HepG2 (cell line): ENCODE data around the gene PKMYT1. TPM values are rescaled to one million over a fixed set of nuclear protein-coding genes. Genes with fewer than 3 reads are reported as not detected.

ENCODE experiments used
- ATAC-seq: fragments of 200-7000 bp; cut with Tn5 transposase; 3 replicates; pipeline ENCODE4 v1.9.1; 2020; ENCODE audit warnings: mild to moderate bottlenecking, moderate library complexity
- BruUV-seq: library from RNA; stranded (reverse); fragments of 400-500 nt; replicated peaks from 2 replicates; lab custom pipeline; 2021; lab: Mats Ljungman, UMichigan
- CTCF ChIA-PET: fragments of 300-600 bp; formaldehyde crosslinking; extraction: SDS; loops from one replicate; lab custom pipeline; 2021; ENCODE audit warnings: low total read pairs, inconsistent platforms, low intra/inter-chr PET ratio; lab: Yijun Ruan, JAX
- POLR2A ChIA-PET: fragments of 350-600 bp; sonication (Branson Sonifier 250); formaldehyde crosslinking; loops from one replicate; lab custom pipeline; 2020; ENCODE audit warnings: antibody characterized with exemption, inconsistent platforms; lab: Yijun Ruan, JAX
- DNase-seq: peaks from one replicate; pipeline ENCODE4 v3.0.0-alpha.2; 2015; ENCODE audit warnings: low spot score
- FAIRE-seq: peaks from 3 replicates; lab custom pipeline; 2011; peaks lifted over from hg19 to GRCh38; lab: Jason Lieb, UNC
- H2AFZ ChIP-seq: one replicate; pipeline ENCODE4 v1.6.1; 2011; ENCODE audit warnings: low read length, inconsistent platforms
- H3K27ac ChIP-seq: fragments of 300-600 bp; 3 replicates; pipeline ENCODE4 v1.8.0; 2011; ENCODE audit warnings: mixed run types, mild to moderate bottlenecking, mixed read lengths, low read length, inconsistent platforms; ENCODE audit not compliant: insufficient read depth; ENCODE audit errors: extremely low read length
- H3K27me3 ChIP-seq, 2 experiments: fragments of 200-600 bp in 1 of 2; 2 replicates in 1 of 2; 3 replicates in 1 of 2; pipeline versions ENCODE4 v1.6.0 to v1.8.0; 2011; ENCODE audit warnings: low read length in 2 of 2, mild to moderate bottlenecking in 2 of 2, moderate library complexity in 2 of 2, inconsistent platforms in 1 of 2; ENCODE audit not compliant: insufficient read depth in 2 of 2, control insufficient read depth in 1 of 2
- H3K36me3 ChIP-seq, 2 experiments: fragments of 200-600 bp in 1 of 2; replicated peaks in 1 of 2; 2 replicates in 1 of 2; 3 replicates in 1 of 2; pipeline versions ENCODE4 v1.5.1 to v1.8.0; 2011; ENCODE audit warnings: low read length in 2 of 2, inconsistent platforms in 1 of 2; ENCODE audit not compliant: insufficient read depth in 2 of 2, control insufficient read depth in 1 of 2
- H3K4me1 ChIP-seq: 2 replicates; pipeline ENCODE4 v1.5.1; 2012; ENCODE audit warnings: low read length, inconsistent platforms; ENCODE audit not compliant: insufficient read depth
- H3K4me2 ChIP-seq: 2 replicates; pipeline ENCODE4 v1.6.0; 2011; ENCODE audit warnings: low read depth, low read length, inconsistent platforms
- H3K4me3 ChIP-seq, 3 experiments: fragments of 200-600 bp in 1 of 3; sonication (generic), shearing (Covaris generic) in 1 of 3; replicated peaks in 1 of 3; 2 replicates each; pipeline ENCODE4 v1.5.1; 2011 to 2016; ENCODE audit warnings: low read length in 3 of 3, inconsistent platforms in 2 of 3, low read depth in 2 of 3, mild to moderate bottlenecking in 2 of 3, control low read depth in 1 of 3, mixed read lengths in 1 of 3; ENCODE audit not compliant: insufficient read depth in 1 of 3
- H3K79me2 ChIP-seq: one replicate; pipeline ENCODE4 v1.6.1; 2011; ENCODE audit warnings: low read length, inconsistent platforms; ENCODE audit not compliant: insufficient read depth
- H3K9ac ChIP-seq: 2 replicates; pipeline ENCODE4 v1.6.0; 2011; ENCODE audit warnings: mild to moderate bottlenecking, low read depth, low read length, inconsistent platforms; ENCODE audit not compliant: insufficient read depth
- H3K9me3 ChIP-seq: 2 replicates; pipeline ENCODE4 v1.5.1; 2012; ENCODE audit warnings: mild to moderate bottlenecking, low read length
- H4K20me1 ChIP-seq: 2 replicates; pipeline ENCODE4 v1.6.0; 2011; ENCODE audit warnings: inconsistent platforms, mild to moderate bottlenecking, low read length, moderate library complexity; ENCODE audit not compliant: insufficient read depth
- CBX2 ChIP-seq, 2 experiments: fragments of 200-600 bp in 1 of 2; sonication (generic); formaldehyde crosslinking in 1 of 2; IDR thresholded peaks; 2 replicates each; pipeline versions ENCODE4 v1.7.0 to v1.8.1; 2018 to 2022; ENCODE audit warnings: low read depth in 2 of 2, low read length in 1 of 2, mild to moderate bottlenecking in 1 of 2, missing genetic modification reagents in 1 of 2
- DNMT1 ChIP-seq: sonication (generic); formaldehyde crosslinking; IDR thresholded peaks from 2 replicates; pipeline ENCODE4 v1.5.1; 2020; ENCODE audit warnings: mild to moderate bottlenecking, missing genetic modification reagents
- HHEX ChIP-seq: IDR thresholded peaks from 2 replicates; pipeline ENCODE4 v1.6.1; 2016; ENCODE audit warnings: control low read depth
- HIC2 ChIP-seq: sonication (generic); formaldehyde crosslinking; IDR thresholded peaks from 2 replicates; pipeline ENCODE4 v1.9.0; 2022; ENCODE audit warnings: low read depth, missing genetic modification reagents
- HNRNPL ChIP-seq: fragments of 200-400 bp; formaldehyde crosslinking; IDR thresholded peaks from 2 replicates; pipeline ENCODE4 v1.6.1; 2017; ENCODE audit warnings: mild to moderate bottlenecking, low read depth, low read length
- KAT8 ChIP-seq: IDR thresholded peaks from 2 replicates; pipeline ENCODE4 v1.6.1; 2016; ENCODE audit warnings: missing genetic modification reagents, missing compliant biosample characterization
- PLSCR1 ChIP-seq: sonication (generic); formaldehyde crosslinking; IDR thresholded peaks from 2 replicates; pipeline ENCODE4 v1.5.0; 2020; ENCODE audit warnings: missing genetic modification reagents, mild to moderate bottlenecking, borderline replicate concordance
- RFX5 ChIP-seq: IDR thresholded peaks from 2 replicates; pipeline ENCODE4 v1.6.1; 2011; ENCODE audit warnings: low read depth, low read length, improper control_type of control experiment
- SALL1 ChIP-seq: sonication (generic); formaldehyde crosslinking; IDR thresholded peaks from 2 replicates; pipeline ENCODE4 v1.8.0; 2022; ENCODE audit warnings: mild to moderate bottlenecking, missing genetic modification reagents
- SIX4 ChIP-seq: sonication (generic); formaldehyde crosslinking; IDR thresholded peaks from 2 replicates; pipeline ENCODE4 v1.4.0; 2020; ENCODE audit warnings: missing genetic modification reagents
- THAP11 ChIP-seq: IDR thresholded peaks from 2 replicates; pipeline ENCODE4 v1.6.1; 2016; ENCODE audit warnings: missing biosample characterization, missing genetic modification reagents
- ZFP62 ChIP-seq: sonication (generic); formaldehyde crosslinking; IDR thresholded peaks from 2 replicates; pipeline ENCODE4 v1.4.0; 2020; ENCODE audit warnings: missing genetic modification reagents
- ZNF33A ChIP-seq: sonication (generic); formaldehyde crosslinking; IDR thresholded peaks from 2 replicates; pipeline ENCODE4 v1.5.1; 2020; ENCODE audit warnings: missing genetic modification reagents, mild to moderate bottlenecking, moderate library complexity, borderline replicate concordance
- ZNF362 ChIP-seq: sonication (generic); formaldehyde crosslinking; IDR thresholded peaks from 2 replicates; pipeline ENCODE4 v1.4.0; 2020; ENCODE audit warnings: missing genetic modification reagents, mild to moderate bottlenecking, borderline replicate concordance
- ZNF687 ChIP-seq: sonication (generic); formaldehyde crosslinking; IDR thresholded peaks from 2 replicates; pipeline ENCODE4 v1.5.1; 2020; ENCODE audit warnings: mild to moderate bottlenecking, missing genetic modification reagents, moderate library complexity
- WGBS: methylation state at CpG from one replicate; pipeline ENCODE4 v1.1.6; 2017; ENCODE audit warnings: low lambda C conversion rate; 5-methylcytosine and 5-hydroxymethylcytosine counted together
- in situ Hi-C: cut with HindIII; loops from 2 replicates; pipeline ENCODE4 v1.10.0; 2017; ENCODE audit warnings: low pct_unique_long_range_greater_than_20kb; ENCODE audit not compliant: extremely low pct_ligation_motif_present
- intact Hi-C: fragments of 100-400 bp; cut with micrococcal nuclease; formaldehyde crosslinking; loops from one replicate; pipeline ENCODE4 v1.10.0; 2022; ENCODE audit not compliant: unreplicated experiment
- polyA plus RNA-seq, 8 experiments: library from polyadenylated mRNA; depleted of rRNA in 3 of 8; stranded (reverse) in 7 of 8; unstranded in 1 of 8; fragments of >200 nt; fragmentation: Illumina TruSeq in 4 of 8; extraction: Trizol in 4 of 8; gene quantifications; 2 replicates each; pipeline versions ENCODE4 v1.2.1 to v1.2.3, GENCODE V29; 2011 to 2016; ENCODE audit warnings: low read depth in 4 of 8, missing spikeins in 1 of 8, mixed read lengths in 1 of 8; ENCODE audit not compliant: insufficient read depth in 1 of 8
- total RNA-seq, 5 experiments: library from RNA; depleted of rRNA; stranded (reverse); fragments of >200 nt; fragmentation: Illumina TruSeq; extraction: Trizol; gene quantifications; 2 replicates each; pipeline ENCODE4 v1.2.3, GENCODE V29; 2016; ENCODE audit warnings: low read depth in 1 of 5

PKMYT1 gene
- total and polyA plus RNA-seq, 2 of the 13 experiments (the other 11 are each of a cell fraction or from before 2014, with no cell fraction given), result 7.0 to 27.8 TPM

GRCh38 chr16:2964475-2965336 is 15.5 kb downstream of the PKMYT1 start:
- no peak overlapping the region for H3K27ac ChIP-seq
- no peak for FAIRE-seq
- peak; percentile 74 for DNase-seq
- no peaks in the 10 kb centered on the region for H3K79me2 ChIP-seq
- intact Hi-C loops (loop anchor here (2.0 kb wide), 1 partner anchor 18 kb away; no protein-coding TSS in a partner anchor), in situ Hi-C loops (no loop called here)
- peak overlapping the region; percentile 51 to 78 (median 63) for H3K4me3 ChIP-seq
- no peaks in the 10 kb centered on the region for H3K36me3 ChIP-seq
- peak; percentile 28 for ATAC-seq
- 0% methylated on average over 13 of the region's 68 CpGs for WGBS
- H3K4me1 ChIP-seq, result peaks cover 24% of the 10 kb centered on the region
- no peaks in the 10 kb centered on the region for H3K9me3 ChIP-seq
- no peak overlapping the region for H3K9ac ChIP-seq
- no TSS peak for BruUV-seq
- CTCF ChIA-PET, result no interaction called here
- peaks cover 0 to 7% of the 10 kb centered on the region in 2 experiments; a peak in 3 of 5 replicates for H3K27me3 ChIP-seq
- POLR2A ChIA-PET, result interaction anchor here (0.6 to 2.5 kb wide), 9 partner anchors 15 to 63 kb away, joined by 3 to 11 read pairs (median 5); partner anchors contain the start of genes HCFC1R1, PKMYT1 and THOC6
- H2AFZ ChIP-seq, result no peak overlapping the region
- H3K4me2 ChIP-seq, result peak overlapping the region; percentile 91
- no peaks in the 10 kb centered on the region for H4K20me1 ChIP-seq
- TF ChIP-seq HIC2 (CRISPR knock-in tag), result no peak
- no peak for TF ChIP-seq HHEX
- peak; percentile 41; the same call in 1 of the 2 replicates for TF ChIP-seq KAT8 (CRISPR knock-in tag)
- no peak for TF ChIP-seq ZNF362 (CRISPR knock-in tag)
- no peak for TF ChIP-seq PLSCR1 (CRISPR knock-in tag)
- no peak for TF ChIP-seq ZFP62 (CRISPR knock-in tag)
- 0 out of 2 replicates have a peak, but pooled peaks have one; percentile 31 for TF ChIP-seq SALL1
- TF ChIP-seq DNMT1, result no peak
- TF ChIP-seq ZNF33A (CRISPR knock-in tag), result no peak
- no peak for TF ChIP-seq THAP11 (CRISPR knock-in tag)
- no peak for TF ChIP-seq CBX2 (IDR thresholded peaks at IDR 0.05; ENCODE audit: low read depth, low read length)
- no peak for TF ChIP-seq CBX2 (CRISPR knock-in tag; IDR thresholded peaks at IDR 0.05; ENCODE audit: low read depth)
- TF ChIP-seq SIX4 (CRISPR knock-in tag), result no peak
- TF ChIP-seq ZNF687 (CRISPR knock-in tag), result peak; percentile 44; the same call in 1 of the 2 replicates
- no peak for TF ChIP-seq HNRNPL
- TF ChIP-seq RFX5, result no peak
